OCI-LY1 (cell line): Measurements from ENCODE around the gene SEMA3G.

Experiments
- EZH2 ChIP-seq: fragments of 200-600 bp; sonication (generic), shearing (Covaris generic); IDR thresholded peaks from 2 replicates; pipeline ENCODE4 v1.8.0; 2017; ENCODE audit warnings: borderline replicate concordance, mixed run types, mild to moderate bottlenecking, antibody characterized with exemption, low read length, moderate library complexity, mixed read lengths
- TF ChIP-seq, protein P1 (sequence below): fragments of 200-600 bp; sonication (generic), shearing (Covaris generic); IDR thresholded peaks from 2 replicates; pipeline ENCODE4 v1.5.1; 2017; ENCODE audit warnings: mild to moderate bottlenecking, antibody characterized with exemption, low read length, moderate library complexity, mixed read lengths

DNA sequence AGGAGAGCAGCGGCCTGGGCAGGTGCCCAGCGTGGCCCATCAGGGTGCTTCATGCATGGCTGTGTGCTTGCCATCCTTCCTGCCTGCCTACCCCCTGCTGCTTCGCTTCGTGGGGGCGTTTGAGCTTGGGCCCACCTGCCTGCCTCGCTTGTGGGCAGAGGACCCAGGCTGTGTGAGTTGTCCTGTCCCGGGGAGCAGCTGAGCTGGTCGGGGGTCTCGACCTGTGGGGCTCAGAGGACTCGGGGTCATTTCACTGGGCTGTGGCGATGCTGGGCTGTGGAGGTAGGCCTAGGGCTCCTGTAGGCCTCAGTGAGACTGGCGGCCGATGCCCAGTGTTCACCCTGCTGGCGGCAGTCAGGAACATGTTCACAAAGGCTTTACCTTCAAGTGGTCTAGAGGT is 38.2 kb upstream of the SEMA3G start:
- TF ChIP-seq, protein P1, sequence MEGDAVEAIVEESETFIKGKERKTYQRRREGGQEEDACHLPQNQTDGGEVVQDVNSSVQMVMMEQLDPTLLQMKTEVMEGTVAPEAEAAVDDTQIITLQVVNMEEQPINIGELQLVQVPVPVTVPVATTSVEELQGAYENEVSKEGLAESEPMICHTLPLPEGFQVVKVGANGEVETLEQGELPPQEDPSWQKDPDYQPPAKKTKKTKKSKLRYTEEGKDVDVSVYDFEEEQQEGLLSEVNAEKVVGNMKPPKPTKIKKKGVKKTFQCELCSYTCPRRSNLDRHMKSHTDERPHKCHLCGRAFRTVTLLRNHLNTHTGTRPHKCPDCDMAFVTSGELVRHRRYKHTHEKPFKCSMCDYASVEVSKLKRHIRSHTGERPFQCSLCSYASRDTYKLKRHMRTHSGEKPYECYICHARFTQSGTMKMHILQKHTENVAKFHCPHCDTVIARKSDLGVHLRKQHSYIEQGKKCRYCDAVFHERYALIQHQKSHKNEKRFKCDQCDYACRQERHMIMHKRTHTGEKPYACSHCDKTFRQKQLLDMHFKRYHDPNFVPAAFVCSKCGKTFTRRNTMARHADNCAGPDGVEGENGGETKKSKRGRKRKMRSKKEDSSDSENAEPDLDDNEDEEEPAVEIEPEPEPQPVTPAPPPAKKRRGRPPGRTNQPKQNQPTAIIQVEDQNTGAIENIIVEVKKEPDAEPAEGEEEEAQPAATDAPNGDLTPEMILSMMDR, result no peak
- no peak for TF ChIP-seq EZH2
